KMS-11 (cell line): ENCODE measurements around the gene WASL.

Experiments used
- H2AFZ ChIP-seq: fragments of 200-600 bp; sonication (generic); 2 replicates; pipeline ENCODE4 v1.6.1; 2016; ENCODE audit warnings: antibody characterized with exemption, mixed run types, low read depth
- H3K27ac ChIP-seq: fragments of 200-600 bp; sonication (generic); 2 replicates; pipeline ENCODE4 v1.6.1; 2016; ENCODE audit warnings: mild to moderate bottlenecking, mixed run types
- H3K27me3 ChIP-seq: fragments of 200-600 bp; sonication (generic); 2 replicates; pipeline ENCODE4 v1.6.1; 2017; ENCODE audit warnings: mild to moderate bottlenecking, low read depth, mixed run types, moderate library complexity; ENCODE audit not compliant: insufficient read depth
- H3K36me3 ChIP-seq: fragments of 200-600 bp; sonication (generic); 2 replicates; pipeline ENCODE4 v1.6.1; 2017; ENCODE audit warnings: mild to moderate bottlenecking, mixed run types; ENCODE audit not compliant: insufficient read depth
- H3K4me1 ChIP-seq: fragments of 200-600 bp; sonication (generic); 2 replicates; pipeline ENCODE4 v1.6.1; 2016; ENCODE audit warnings: mild to moderate bottlenecking, low read depth, mixed run types; ENCODE audit not compliant: poor library complexity, severe bottlenecking
- H3K4me2 ChIP-seq: fragments of 200-600 bp; sonication (generic); 2 replicates; pipeline ENCODE4 v1.7.0; 2016; ENCODE audit warnings: mild to moderate bottlenecking, mixed run types
- H3K4me3 ChIP-seq: fragments of 200-600 bp; sonication (generic); IDR thresholded peaks from 2 replicates; pipeline ENCODE4 v1.6.1; 2017; ENCODE audit warnings: low read depth, low read length, mixed read lengths; ENCODE audit not compliant: insufficient read depth
- H3K79me2 ChIP-seq: fragments of 200-600 bp; sonication (generic); 2 replicates; pipeline ENCODE4 v1.6.1; 2016; ENCODE audit warnings: low read depth, mixed run types; ENCODE audit not compliant: insufficient read depth
- H3K9ac ChIP-seq: fragments of 200-600 bp; sonication (generic); 2 replicates; pipeline ENCODE4 v1.6.1; 2016; ENCODE audit warnings: mild to moderate bottlenecking, mixed run types
- H4K20me1 ChIP-seq: fragments of 200-600 bp; sonication (generic); 2 replicates; pipeline ENCODE4 v1.6.1; 2016; ENCODE audit warnings: mild to moderate bottlenecking, mixed run types; ENCODE audit not compliant: insufficient read depth
- CTCF ChIP-seq: fragments of 200-600 bp; sonication (generic); conservative IDR thresholded peaks from 2 replicates; pipeline ENCODE4 v1.6.1; 2017; ENCODE audit warnings: low read depth, mild to moderate bottlenecking, antibody characterized with exemption, low read length, moderate library complexity, mixed read lengths

WASL gene

GRCh38 chr7:123734498-123734897 lies 14.3 kb downstream of the WASL start:
- no peak for TF ChIP-seq CTCF
- Histone ChIP-seq H4K20me1 (peaks cover 9% of the 10 kb centered on the region; the same call in 1 of the 2 replicates), H3K79me2 (peaks cover 98% of the 10 kb centered on the region), H3K9ac (no peak overlapping the region), H3K4me3 (no peak overlapping the region), H3K27me3 (no peaks in the 10 kb centered on the region), H3K4me1 (no peaks in the 10 kb centered on the region), H3K27ac (no peak overlapping the region), H3K36me3 (no peaks in the 10 kb centered on the region), H2AFZ (no peak overlapping the region), H3K4me2 (no peak overlapping the region)

GRCh38 chr7:123732413-123733091 lies 16.3 kb downstream of the WASL start:
- no peaks in the 10 kb centered on the region for H3K36me3 ChIP-seq
- H3K27ac ChIP-seq: no peak overlapping the region
- no peak overlapping the region for H3K9ac ChIP-seq
- H3K4me3 ChIP-seq: no peak overlapping the region
- H3K4me1 ChIP-seq: peaks cover 13% of the 10 kb centered on the region
- peaks cover 9% of the 10 kb centered on the region; the same call in 1 of the 2 replicates for H4K20me1 ChIP-seq
- peaks cover 98% of the 10 kb centered on the region for H3K79me2 ChIP-seq
- H3K27me3 ChIP-seq: no peaks in the 10 kb centered on the region
- H2AFZ ChIP-seq: no peak overlapping the region
- no peak overlapping the region for H3K4me2 ChIP-seq
- no peak for TF ChIP-seq CTCF

GRCh38 chr7:123729218-123729578 lies 19.6 kb downstream of the WASL start:
- Histone ChIP-seq H3K79me2 (peaks cover 90% of the 10 kb centered on the region), H2AFZ (no peak overlapping the region), H3K36me3 (no peaks in the 10 kb centered on the region), H3K4me3 (no peak overlapping the region), H3K27me3 (no peaks in the 10 kb centered on the region), H3K9ac (no peak overlapping the region), H4K20me1 (peaks cover 24% of the 10 kb centered on the region), H3K4me1 (peaks cover 47% of the 10 kb centered on the region), H3K27ac (no peak overlapping the region), H3K4me2 (no peak overlapping the region)
- TF ChIP-seq CTCF: no peak

- Histone ChIP-seq H3K36me3 (no peaks in the 10 kb centered on the region), H3K4me2 (peak overlapping the region; percentile 52), H3K4me1 (peaks cover 59% of the 10 kb centered on the region), H3K79me2 (peaks cover 90% of the 10 kb centered on the region), H3K4me3 (no peak overlapping the region), H3K9ac (no peak overlapping the region), H3K27ac (peak overlapping the region; percentile 33; the same call in 1 of the 2 replicates), H4K20me1 (peaks cover 14% of the 10 kb centered on the region), H2AFZ (no peak overlapping the region), H3K27me3 (no peaks in the 10 kb centered on the region)
- TF ChIP-seq CTCF: no peak
These were observed 21.5 kb downstream of the WASL start for GRCh38 chr7:123727071-123727837.
